GM19463 (cell line): ENCODE results near the gene HDAC8.
A peak's percentile ranks its signal among the peaks of the same experiment; 100 is the strongest.
"Not testable (repeated sequence)": the region's sequence is repeated elsewhere in the genome, so short reads cannot be mapped to it uniquely, and the experiment has no call there.

Experiments
- ATAC-seq: cut with Tn5 transposase; IDR thresholded peaks from one replicate; pipeline ENCODE4 v1.9.1; 2021; ENCODE audit warnings: mild to moderate bottlenecking, moderate library complexity; ENCODE audit not compliant: unreplicated experiment

HDAC8 gene

GRCh38 chrX:72572248-72573157 lies at the start of gene HDAC8:
TSS of gene HDAC8 (minus strand) at chrX:72572843. CDS start at chrX:72572761, 82 bp downstream.
- ATAC-seq: peak; percentile 95

- ATAC-seq: peak; percentile 89
These were observed 49.2 kb upstream of the HDAC8 start for GRCh38 chrX:72621625-72622485.

- ATAC-seq: peak; percentile 23
These were observed 48.5 kb upstream of the HDAC8 start for GRCh38 chrX:72621163-72621562.

DNA sequence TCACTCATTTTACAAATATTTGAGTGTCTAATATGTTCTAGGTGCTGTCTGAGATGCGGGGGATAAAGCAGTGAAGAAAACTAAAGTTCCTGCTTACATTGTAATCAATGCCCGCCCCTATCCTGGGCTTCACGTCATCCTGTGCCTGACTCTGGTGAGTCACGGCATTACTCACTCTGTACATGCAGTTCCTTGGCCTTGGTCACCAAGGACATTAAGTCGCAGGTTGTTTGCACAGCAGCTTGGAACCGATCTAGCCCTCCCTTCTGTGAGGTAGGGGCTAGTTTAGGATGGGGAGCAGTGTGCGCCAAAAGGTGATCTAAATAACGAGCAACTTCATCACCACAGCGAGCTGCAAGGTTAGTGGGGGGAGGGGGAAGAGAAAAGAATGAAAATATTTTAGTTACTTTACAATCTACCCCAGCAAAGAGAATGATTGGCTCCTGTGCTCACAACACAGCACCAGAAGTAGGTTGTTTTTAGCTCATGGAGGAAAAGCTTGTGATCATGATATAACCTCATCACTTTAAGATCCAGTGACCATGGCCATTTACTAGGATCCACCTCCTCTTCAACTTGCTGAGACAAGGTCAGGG lies 48.0 kb upstream of the HDAC8 start:
- no peak for ATAC-seq

- ATAC-seq: no peak
These were observed 36.7 kb upstream of the HDAC8 start for GRCh38 chrX:72609313-72609712.

- ATAC-seq: no peak
These were observed 32.1 kb upstream of the HDAC8 start for GRCh38 chrX:72604705-72605104.

DNA sequence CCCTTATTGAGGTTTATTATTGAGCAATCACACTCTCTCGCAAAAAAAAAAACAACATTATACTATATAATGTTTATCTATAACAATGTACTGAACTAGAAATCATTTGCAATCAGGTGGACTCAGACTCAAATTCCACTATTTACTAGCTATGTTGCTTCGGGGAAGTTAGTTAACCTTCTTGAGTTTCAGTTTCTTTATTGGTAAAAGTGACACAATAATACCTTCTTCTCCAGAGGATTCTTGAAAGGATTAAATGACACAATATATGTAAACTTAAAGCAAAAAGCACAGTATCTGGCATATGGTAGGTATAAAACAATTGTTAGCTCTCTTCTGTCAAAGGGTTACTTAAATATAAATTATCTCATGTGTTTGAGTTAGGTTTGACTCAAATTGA lies 31.5 kb upstream of the HDAC8 start:
- no peak for ATAC-seq

DNA sequence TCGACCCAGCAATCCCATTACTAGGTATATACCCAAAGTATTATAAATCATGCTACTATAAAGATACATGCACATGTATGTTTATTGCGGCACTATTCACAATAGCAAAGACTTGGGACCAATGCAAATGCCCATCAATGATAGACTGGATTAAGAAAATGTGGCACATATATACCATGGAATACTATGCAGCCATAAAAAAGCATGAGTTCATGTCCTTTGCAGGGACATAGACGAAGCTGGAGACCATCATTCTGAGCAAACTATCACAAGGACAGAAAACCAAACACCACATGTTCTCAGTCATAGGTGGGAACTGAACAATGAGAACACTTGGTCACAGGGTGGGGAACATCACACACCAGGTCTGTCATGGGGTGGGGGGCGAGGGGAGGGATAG lies 18.4 kb upstream of the HDAC8 start:
- not testable (repeated sequence) for ATAC-seq

DNA sequence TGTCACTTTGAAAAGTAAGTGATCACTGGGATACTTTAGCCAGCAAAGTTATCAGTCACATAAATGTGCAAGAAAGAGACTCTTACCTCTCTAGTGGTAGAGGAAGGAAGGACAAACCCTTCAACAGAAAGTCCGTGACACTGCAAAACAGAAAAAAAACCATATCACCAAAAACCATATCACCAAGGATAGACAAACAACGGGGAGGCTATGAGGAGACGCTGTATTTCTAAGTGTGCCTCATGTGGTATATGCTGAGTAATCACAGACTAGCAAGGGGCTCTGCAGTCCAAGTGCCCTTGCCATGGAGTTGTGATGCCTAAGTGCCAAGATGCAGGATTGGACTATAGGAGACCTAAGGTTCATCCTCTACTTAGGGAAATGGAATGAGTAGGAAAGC lies 11.5 kb upstream of the HDAC8 start:
- no peak for ATAC-seq

DNA sequence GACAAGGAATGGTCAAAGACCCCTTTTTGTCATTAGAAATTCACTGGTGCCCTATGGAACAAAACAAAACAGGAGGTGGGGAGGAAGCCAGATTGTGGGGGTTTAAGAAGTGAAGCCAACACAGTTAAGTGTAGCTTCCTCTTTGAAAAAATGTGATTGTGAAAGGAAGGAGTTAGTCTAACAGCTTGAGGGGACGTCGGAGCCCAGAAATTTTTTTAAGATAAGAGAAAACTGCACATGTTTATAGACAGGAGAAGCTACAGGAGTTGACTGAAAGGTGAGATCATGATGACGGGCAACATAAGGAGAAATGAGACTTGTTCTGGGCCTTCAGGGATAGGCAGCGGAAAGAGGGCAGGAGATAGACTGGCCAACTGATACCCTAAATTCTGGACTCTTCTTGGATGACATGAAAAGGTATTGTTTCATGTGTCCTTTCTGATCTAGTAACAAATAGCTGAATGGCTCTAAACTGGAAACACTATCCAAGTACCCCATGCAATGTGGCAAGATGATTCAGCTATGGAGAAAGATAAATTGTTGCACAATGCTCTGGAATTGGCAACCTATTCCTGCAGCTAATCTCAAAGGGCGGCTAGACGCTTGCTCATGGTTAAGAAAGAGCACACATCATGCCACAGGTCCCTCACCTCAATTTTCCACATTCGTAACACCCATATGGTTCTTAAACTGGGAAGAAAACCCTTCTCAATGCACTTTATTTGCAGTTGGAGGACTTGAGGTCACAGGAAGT lies 3.7 kb upstream of the HDAC8 start:
- no peak for ATAC-seq

DNA sequence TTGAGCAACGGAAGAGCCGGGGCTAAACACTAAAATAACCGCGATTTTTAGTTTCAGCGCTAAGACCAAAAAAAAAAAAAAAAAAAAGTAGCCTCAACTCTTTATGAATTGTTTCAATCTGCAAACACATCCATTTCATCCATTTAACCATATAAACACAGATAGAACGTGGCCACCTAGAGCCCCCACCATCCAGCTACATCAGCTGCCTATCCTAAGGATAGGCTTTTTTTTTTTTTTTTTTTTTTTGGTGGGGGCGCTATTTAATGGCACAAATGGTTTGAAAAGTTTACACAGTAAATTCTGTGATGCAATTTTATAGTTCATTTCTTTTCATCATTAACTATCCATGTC lies 492 bp upstream of the HDAC8 start:
- ATAC-seq: peak; percentile 5

- ATAC-seq: no peak
These were observed 2.9 kb downstream of the HDAC8 start for GRCh38 chrX:72569786-72570185.

DNA sequence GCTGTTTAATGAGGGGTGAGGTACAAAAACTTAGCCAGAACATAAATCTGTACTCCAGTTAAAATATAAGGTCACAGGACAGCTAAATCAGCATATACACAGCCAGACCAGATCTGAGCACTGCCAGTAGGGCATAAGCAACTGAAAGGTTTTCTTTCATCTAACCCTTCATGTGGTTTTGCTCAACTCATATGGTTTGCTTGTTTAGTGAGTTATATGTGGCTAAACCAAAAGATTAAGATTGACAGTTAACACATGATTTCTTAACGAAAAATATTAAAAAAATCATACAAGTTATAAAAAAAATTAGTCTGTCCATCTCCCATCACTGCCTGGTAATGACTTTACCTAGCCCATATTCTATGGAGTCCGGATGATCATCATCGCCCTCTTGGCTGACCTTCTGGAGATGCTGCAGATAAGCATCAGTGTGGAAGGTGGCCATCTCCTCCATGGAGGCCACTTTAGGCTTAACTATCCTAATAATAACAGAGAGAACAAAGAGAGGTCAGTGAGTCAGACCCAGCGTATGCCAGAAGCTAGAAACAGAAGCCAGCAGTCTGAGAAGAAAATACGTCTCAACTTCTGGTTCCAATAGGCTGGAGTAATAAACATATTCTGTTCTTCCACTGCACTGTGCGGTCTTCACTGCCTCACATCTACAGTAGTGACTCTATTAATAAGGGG lies 4.1 kb downstream of the HDAC8 start:
- ATAC-seq: no peak

DNA sequence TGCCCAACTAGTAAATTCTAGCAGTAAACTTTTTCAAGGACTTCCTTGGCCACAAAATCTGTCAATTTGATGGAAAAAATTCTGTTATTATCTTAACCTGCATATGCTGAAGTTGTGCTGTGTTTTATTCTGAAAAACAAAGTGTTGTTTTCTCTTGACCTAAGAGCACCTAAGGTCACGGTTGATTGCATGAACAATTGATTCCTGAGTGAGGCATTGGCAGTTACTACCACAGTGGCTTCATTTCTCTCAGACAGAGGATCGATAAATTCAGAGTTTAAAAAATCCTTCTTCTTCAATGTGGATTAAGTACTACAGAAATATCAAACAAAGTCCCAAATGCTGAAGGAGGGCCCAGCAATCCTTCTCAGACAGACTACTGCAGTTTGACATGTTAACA lies 6.2 kb downstream of the HDAC8 start:
- ATAC-seq: no peak

- ATAC-seq: not testable (repeated sequence)
These were observed 13.0 kb downstream of the HDAC8 start for GRCh38 chrX:72559655-72560054.

DNA sequence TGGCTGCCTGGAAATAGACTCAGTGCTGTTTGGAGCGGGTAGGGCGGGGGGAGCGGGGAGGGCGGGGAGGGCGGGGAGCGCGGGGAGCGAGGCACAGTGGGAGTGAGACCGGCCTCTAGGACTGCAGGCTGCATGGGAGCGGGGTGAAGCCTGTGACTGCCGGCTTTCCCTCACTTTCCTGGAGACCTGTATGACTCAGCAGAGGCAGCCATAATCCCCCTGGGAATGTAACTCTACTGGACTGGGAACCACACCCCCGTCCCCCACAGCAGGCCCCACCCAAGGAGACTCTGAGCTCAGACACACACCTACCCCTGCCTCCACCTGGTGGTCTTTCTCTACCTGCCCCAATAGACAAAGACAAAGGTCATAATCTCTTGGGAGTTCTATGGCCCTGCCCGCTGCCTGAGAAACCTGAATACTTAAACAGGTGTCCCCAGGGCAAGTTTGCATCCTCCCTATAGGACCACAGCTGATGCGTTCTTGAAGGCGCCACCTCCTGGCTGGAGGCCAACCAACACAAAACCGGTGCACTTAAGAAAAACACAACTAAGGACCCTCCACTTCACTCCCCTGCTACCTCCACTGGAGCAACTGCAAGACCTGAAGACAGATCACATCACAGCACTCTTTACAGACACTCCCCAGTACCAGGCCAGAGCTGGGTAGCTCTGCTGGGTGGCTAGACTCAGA lies 18.0 kb downstream of the HDAC8 start:
- ATAC-seq: no peak

- ATAC-seq: not testable (repeated sequence)
These were observed 20.2 kb downstream of the HDAC8 start for GRCh38 chrX:72552443-72552842.

DNA sequence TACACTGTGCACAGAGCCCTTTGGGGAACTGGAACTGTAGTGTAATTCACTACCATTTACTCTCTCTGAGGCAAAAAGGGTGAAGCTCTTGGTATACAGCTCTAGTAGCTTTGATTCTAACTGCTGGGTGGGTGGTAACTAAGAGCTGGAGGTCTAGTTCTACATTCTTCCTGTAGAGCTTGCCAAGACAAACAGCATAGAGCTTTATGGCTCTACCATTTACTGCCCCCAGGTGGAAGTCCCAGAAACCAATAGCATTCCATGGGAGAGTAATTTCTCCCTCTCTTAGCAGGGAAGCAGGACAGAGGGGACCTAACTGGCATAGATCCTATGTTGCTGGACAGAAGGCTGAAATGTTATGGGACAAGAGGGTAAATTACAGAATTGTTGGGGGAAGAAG lies 26.7 kb downstream of the HDAC8 start:
- ATAC-seq: no peak

DNA sequence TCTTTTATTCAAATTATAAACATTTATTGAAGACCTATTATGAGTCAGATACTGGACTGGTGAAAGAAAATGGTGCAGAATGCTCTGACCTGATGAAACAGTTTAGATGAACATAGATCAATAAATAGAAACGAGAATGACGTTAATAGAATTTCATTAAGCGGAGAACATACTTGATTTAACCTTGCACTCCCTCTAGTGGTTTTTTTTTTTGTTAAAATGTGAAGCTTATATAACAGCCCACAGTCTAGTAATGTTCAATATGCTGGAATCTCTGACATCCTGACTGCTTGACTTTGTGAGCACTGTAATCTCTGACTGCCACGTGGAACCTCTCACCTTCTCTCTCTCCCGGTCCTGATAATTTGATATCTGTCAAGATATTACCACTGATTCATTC lies 32.3 kb downstream of the HDAC8 start:
- ATAC-seq: no peak

GRCh38 chrX:72539822-72540221 lies 32.8 kb downstream of the HDAC8 start:
- ATAC-seq: no peak
